ENCODE data around the gene ARGLU1.
A peak's percentile ranks its signal among the peaks of the same experiment; 100 is the strongest.

ARGLU1 gene

GRCh38 chr13:106537521-106537920 is 30.4 kb downstream of the ARGLU1 start:
- no peak for DNase-seq

GRCh38 chr13:106536244-106537034 is 31.5 kb downstream of the ARGLU1 start:
- DNase-seq: peak; percentile 89

GRCh38 chr13:106535552-106536243 is 32.2 kb downstream of the ARGLU1 start, which contains the start of gene EFNB2:
Gene EFNB2, minus strand, starts transcription at chr13:106535662. Its CDS starts 698 bp downstream, at chr13:106534964.
- peak; percentile 86 for DNase-seq

GRCh38 chr13:106534639-106535551 is 33.0 kb downstream of the ARGLU1 start:
- no peak for DNase-seq

- DNase-seq: peak; percentile 8
These were observed 33.8 kb downstream of the ARGLU1 start for GRCh38 chr13:106533943-106534638.

GRCh38 chr13:106533101-106533942 is 34.6 kb downstream of the ARGLU1 start:
- peak; percentile 11 for DNase-seq

- DNase-seq: no peak
These were observed 35.6 kb downstream of the ARGLU1 start for GRCh38 chr13:106532111-106532929.

GRCh38 chr13:106530980-106531481 is 36.9 kb downstream of the ARGLU1 start:
- DNase-seq: no peak

GRCh38 chr13:106530171-106530851 is 37.6 kb downstream of the ARGLU1 start:
- no peak for DNase-seq

- no peak for DNase-seq
These were observed 38.3 kb downstream of the ARGLU1 start for GRCh38 chr13:106529415-106530170.

- DNase-seq: no peak
These were observed 39.1 kb downstream of the ARGLU1 start for GRCh38 chr13:106528718-106529414.

- no peak for DNase-seq
These were observed 40.1 kb downstream of the ARGLU1 start for GRCh38 chr13:106527826-106528225.

- DNase-seq: no peak
These were observed 40.5 kb downstream of the ARGLU1 start for GRCh38 chr13:106527445-106527801.

GRCh38 chr13:106526738-106527444 is 41.0 kb downstream of the ARGLU1 start:
- no peak for DNase-seq

GRCh38 chr13:106525865-106526264 is 42.1 kb downstream of the ARGLU1 start:
- no peak for DNase-seq

- DNase-seq: no peak
These were observed 43.8 kb downstream of the ARGLU1 start for GRCh38 chr13:106524108-106524507.

- DNase-seq: no peak
These were observed 44.4 kb downstream of the ARGLU1 start for GRCh38 chr13:106523576-106523975.
